CD4-positive, alpha-beta T cell treated with Interleukin-6 at 100 ng/mL for 8 hours (primary cell): ENCODE measurements around the gene MYCN.

Experiments used
- DNase-seq: peaks from one replicate; pipeline ENCODE4 v3.0.0-alpha.2; 2020; ENCODE audit warnings: mixed read lengths, low spot score

MYCN gene

DNA sequence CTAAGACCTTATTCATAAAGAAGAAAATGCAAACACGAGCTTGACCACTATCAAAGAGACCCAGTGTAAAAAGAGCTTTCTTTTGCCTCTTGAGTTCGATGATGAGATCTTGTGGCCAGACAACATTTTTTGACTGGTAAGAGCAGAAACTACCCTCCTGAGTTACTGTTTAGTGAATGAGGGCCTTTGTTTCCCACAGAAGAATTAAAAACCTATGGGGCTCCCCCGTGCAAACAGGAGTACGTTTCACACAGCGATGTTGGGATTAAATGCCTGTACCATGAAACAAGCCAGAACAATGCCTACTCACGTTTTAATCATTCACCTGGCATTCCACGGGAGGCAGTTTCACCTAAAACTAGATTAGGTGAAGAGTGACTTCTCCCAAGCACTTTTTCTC is 36.0 kb downstream of the MYCN start:
- DNase-seq, result no peak

DNA sequence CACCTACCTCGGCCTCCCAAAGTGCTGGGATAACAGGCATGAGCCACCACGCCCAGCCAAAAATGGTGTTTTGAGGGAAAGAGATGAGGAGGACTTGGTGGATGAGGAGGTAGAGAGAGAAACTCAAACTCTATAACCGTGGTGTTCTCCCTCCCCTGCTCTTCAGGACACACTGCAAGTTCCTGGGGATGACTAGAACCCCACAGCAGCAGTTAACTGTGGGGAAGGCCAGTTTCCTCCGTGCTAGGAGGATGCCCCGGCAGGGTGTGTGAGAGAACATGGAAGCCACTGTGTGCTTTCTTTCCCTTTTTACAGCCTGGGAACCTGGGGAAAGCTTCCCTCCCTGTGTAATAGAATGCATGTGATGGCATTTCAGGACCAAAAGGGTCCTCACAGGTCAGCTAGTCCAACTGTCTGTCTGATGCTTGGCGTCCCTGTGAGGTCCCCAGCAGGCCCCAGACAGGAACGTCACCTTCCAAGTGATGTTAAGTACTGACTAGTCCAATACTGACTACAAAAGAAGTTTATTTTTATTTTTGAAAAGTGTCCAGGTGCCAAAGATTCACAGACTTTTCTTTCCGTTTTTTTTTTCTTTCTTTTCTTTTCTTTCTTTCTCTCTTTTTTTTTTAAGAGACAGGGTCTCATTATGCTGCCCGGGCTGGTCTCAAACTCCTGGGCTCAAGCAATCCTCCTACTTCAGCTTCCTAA is 38.9 kb downstream of the MYCN start:
- DNase-seq, result no peak

DNA sequence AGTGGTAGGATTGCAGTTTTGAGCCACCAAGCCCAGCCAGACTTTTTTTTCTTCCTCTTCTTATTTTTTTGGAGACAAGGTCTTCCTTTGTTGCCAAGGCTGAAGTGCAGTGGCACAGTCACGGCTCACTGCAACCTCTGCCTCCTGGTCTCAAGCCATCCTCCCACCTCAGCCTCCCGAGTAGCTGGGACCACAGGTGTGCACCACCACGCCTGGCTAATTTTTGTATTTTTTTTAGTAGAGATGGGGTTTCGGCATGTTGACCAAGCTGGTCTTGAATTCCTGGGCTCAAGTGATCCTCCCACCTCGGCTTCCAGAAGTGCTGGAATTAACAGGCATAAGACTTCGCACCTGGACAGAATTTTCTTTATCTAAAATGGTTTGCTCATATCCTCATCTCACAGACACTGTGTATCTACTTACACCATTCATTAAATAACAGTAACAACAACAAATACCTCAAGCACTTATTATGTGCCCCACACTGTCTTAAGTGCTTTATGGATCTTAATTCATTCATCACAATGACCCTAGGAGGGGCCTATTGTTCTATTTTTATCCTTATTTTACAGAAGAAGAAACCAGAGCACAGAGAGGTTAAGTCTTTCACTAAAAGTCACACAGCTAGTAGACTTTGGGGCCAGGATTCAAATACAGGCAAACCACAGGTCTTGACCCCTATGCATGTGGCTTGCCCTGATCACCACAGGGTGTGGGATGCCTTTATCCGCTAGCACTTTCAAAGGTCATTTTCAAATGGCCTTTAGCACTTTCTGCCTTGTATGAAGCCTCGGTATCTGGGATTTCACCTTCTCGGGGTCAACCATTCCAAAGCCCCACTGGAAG is 39.6 kb downstream of the MYCN start:
- DNase-seq, result no peak

DNA sequence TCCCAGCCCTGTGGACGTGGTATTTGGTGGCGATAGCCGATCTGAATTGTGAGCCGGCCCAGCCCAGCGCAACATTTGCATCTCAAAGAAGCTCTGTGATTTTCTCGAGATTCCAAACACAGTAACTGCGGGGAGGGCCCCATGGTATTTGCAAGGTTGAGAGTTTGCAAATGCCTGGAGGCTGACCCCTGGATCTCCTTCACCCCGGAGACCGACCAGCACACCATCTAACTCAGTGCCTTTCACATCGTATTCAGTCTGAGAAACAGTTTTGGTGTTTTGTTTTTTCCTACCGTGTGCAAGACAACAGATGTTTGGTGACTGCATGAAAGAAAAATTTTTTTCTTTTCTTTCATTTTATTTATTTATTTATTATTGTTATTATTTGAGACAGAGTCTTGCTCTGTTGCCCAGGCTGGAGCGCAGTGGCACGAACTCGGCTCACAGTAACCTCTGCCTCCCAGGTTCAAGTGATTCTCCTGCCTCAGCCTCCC is 40.3 kb downstream of the MYCN start:
- DNase-seq, result no peak

DNA sequence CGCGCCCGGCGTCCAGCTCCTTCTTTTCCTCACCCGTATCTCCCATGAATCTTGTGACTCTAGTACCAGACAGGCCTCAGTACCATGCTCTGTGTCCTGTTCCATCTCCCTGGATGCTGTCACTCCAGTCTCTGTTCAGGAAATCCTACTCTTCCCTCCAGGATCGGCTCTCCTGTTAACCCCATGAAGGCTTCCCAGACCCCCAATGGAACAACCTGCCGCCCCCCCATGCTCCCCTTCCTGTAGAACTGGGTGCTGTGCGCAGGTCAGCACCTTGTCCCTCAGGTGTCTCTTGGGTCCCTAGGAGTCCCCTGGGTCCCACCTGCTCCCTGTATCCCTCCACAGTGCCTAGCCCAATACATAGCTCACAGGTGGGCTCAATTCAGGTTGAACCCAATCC is 41.3 kb downstream of the MYCN start:
- DNase-seq, result no peak

DNA sequence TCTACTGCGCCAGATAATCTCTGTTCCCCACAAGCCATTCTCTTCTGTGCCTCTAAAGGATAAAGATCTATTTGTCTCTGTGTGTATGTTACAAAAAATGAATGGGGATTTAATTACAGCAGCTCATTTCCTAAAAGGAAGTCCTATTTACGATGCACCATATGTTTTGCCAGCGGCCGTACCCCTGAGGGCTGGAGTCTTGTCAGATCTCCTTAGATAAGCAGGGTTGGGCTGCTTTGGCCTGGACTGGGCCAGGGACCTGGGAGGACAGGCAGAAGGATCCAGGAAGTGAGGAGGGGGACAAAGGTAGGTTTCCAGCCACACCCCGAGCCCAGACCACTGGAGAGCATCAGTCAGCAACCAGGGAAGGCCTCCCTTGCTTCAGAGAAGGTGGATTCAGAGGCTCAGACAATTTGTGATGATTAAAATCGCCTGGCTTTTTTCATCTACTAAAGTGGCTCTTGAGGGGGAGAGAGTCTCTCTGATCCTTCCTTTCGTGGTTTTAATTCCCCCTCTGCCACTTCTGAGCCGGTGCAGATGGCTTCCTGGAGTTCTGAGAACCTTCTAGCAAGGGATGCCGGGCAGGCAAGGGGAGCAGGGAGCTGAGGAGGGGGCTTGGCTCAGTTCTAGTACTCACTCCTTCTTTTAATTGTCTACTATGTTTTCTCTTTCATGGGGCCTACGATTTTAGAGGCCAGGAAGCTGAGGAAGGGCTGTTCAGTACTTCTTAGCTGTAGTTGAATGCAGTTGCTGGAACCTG is 42.1 kb downstream of the MYCN start:
- DNase-seq, result no peak

DNA sequence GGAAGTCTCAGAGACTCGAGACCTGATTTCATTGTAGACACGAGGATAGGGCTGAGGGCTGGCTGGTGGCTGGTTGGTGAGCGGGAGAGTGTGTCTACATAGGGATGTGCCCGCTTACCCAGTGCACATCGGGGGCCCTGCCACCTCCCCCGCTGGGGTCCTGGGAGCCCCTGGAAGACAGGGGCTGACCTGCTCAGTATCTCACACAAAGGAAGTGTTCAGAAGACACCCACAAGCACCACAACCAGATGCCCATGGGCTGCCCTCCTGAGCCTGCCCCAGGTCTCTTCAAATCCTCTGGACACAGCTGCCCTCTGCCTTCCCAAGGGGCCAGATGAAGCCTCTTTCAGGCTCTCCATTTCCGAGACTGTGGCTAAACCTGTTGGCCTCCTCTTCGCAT is 43.1 kb downstream of the MYCN start:
- no peak for DNase-seq

DNA sequence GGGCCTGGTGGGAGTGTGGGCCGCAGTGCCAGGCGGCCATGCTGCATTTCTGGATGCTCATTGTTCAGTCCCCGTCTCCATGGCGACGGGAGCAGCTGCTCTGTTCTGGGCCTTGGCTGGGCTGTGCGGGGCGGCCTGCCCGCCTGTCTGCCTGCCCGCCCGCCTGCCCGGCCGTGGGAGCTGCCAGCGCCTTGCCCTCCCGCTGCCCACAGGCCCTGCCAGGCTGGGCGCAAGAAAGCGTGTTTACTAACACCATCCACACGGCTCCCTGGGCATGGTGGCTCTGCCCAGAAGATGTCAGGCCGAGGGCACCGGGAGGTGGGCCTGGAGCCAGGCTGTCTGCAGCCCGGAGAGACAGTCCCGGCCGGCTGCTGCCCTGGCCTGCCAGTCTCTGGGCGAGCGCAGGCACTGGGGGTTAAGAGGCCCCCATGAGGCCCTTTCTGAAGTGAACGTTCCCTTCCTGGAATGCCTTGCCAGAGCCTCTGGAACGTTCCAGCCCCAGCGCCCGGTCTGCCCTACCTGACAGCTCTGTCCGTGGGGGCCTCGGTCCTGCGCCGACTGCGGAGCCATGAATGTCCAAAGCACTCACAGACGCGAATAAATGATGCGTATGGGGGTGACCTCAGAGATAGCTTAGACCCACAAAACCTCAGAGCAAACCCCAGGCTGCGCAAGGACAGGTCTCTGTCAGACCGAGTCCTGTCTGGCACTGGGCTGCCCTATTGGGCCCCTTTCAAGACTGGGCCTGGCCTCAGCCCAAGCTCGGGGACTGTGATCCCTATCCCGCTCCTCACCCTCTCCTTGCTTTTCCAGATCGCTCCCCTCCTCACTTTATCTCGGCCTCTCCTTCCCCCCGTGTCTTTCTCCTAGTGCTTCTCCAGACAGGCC is 44.3 kb downstream of the MYCN start:
- DNase-seq, result no peak

DNA sequence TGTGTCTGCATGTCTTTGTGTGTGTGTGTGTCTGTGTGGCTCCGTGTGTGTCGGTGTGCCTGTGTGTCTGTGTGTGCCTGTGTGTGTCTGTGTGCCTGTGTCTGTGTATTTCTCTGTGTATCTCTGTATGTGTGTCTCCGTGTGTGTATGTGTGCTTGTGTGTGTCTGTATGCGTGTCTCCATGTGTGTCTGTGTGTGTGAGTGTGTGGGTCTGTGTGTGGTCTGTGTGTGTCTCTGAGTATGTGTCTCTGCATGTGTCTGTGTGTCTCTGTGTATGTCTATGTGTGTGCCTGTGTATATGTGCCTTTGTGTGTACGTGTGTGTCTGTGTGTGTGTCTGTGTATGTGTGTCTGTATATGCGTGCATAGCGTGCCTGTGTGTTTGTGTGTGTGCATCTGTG is 45.2 kb downstream of the MYCN start:
- no peak for DNase-seq

DNA sequence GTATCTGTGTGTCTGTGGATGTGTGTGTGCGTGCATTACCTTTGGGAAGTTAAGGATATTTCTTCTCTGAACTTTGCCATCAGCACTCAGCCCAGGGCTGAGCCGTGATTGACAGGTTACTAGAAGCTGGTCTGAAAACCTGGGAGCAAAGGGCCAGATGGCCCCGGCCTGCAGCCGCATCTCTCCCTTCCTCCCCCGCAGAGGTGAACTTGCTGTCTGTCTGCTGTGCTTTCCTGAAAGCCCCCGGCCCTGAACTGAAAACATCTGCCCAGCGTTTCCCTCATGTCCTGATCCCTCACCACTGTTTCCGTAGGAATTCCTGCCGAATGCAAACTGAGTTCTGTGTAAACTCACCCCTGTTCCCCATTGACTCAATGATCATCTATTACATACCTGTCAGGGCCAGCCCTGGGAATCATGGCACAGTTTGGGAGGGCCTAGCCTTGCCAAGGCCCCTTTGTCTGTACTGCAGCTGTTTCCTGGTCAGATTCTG is 45.8 kb downstream of the MYCN start:
- DNase-seq, result no peak

DNA sequence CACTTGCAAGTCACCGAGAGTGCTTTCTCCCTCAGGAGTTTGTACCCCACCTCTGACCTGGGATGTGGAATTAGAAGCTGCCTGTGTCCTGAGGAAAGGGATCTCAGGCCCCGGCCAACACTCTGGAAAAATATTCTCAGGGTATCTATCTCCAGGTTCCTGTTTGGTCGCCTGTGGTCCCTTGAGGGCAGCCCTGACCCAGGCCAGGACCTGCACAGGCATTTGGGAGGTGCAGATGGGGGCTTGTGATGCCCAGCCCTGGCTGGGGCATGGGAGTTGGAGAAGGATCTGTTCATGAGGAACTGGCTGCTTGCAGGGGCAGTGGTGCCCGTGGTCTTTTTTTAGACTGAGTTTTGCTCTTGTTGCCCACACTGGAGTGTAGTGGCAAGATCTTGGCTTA is 46.3 kb downstream of the MYCN start:
- DNase-seq, result no peak

DNA sequence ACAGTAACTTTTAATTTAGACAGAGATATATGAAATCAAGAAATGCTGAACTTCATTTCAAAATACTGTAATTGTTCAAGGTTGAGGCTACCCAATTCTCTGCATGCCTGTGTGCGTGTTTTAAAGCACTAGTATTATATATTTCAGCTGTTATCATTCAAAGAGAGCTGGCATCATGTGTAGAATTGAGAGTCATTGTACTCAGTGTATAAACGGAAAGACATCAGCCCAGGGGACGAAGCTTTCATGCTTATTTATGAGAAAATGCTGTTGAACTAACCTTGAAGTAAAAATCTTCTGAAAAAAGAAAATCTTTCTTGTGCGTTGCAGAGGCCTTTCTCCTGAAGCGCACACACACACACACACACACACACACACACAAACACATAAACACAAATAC is 48.4 kb downstream of the MYCN start:
- no peak for DNase-seq

DNA sequence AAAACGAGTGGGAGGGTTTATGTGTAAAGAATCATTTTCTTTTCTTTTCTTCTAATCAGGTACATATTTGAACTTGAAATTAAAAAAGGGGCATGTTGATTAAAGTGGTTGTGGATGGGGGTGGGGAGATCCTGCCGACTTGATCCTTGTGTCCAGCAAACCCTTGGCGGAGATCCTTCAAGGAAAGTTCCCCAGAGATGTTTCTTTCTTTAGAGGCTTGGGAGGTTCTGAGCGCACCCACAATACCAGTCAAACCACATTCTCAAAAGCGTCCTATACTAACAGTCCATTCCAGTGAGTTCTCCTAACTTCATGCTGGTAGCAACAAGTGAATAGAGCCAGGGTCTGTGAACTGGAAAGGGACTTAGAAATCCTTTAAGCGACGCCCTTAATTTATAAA is 49.2 kb downstream of the MYCN start:
- DNase-seq, result no peak

DNA sequence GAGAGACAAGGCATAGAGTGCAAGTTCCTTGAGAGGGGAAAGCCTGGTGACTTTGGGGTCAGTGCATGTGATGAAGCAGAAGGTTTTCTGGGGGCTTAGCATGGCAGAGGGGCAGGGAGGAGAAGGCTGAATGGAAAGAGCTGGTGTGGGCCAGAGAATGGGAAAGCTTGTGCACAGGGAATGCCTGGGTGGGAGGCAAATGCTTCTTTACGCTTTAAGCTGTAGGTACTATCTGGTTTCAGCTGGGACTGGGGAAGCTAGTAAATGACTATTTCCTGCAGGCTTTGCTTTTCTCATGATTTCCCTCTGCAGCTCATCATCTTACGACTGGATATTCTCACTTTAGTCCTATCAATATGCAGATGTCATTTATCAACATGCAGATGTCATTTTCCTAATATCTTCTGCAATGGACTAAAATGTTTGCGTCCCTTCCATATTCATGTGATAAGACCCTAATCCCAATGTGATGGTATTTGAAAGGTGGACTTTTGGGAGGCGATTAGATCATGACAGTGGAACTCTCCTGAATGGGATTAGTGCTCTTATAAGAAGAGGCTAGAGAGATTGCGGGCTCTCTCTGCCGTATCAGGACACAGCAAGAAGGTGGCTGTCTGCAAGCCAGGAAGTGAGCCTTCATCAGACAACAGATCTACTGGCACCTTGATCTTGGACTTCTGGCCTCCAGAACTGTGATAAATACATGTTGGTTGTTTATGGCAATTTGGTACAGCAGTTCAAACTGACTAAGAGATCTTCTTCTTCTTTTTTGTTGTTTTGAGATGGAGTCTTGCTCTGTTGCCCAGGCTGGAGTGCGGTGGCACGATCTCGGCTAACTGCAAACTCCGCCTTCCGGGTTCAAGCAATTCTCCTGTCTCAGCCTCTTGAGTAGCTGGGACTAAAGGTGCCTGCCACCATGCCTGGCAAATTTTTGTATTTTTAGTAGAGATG is 50.1 kb downstream of the MYCN start:
- DNase-seq, result no peak

DNA sequence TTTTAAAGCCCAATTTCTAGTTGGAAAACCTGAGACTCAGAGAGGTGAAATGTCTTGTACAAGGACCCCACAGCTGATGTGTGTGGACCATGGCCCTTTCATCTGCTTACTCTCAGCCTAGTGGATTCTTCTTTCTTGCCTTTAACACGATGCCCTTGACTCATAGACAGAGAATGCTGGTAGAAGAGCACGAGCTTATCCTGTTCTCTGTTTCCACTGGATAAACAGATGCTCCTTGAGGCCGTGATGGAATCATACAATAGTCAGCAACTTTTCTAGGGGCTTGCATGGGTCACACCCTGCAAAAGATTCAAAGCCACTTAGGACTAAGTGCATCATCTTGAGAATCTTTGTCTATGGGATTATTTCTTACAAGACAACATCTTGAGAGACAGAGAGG is 50.9 kb downstream of the MYCN start:
- no peak for DNase-seq

DNA sequence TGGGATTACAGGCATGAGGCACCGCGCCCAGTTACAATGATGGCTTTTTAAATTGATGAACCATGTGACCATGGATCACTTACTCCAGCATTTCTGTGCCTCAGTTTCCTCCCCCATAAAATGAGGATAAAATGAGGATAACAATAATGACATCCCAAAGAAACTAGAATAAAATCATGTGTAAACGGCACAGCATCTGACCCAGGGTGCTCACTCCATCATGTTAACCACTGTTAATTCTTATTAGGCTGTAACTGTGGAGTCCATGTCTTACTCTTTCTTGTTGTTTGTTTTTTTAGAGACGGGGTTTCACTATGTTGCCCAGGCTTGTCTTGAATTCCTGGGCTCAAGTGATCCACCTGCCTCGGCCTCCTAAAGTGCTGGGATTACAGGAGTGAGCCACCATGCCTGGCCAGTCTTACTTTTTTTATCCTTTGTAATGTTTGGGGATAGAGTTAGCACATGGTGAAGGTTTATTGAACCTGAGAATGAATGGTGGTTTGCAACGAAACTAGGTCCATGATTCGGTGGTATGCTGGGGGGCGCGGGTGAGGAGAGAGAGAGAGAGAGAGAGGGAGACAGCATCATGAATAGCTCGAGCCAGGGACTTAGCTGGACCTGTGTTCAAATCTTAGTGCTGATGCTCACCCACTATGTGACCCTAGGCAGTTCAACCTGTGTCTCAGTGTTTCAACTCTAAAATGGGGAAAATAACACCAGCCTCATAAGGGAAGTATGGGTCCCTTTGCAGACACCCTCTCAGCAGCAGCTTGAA is 52.3 kb downstream of the MYCN start:
- DNase-seq, result no peak

DNA sequence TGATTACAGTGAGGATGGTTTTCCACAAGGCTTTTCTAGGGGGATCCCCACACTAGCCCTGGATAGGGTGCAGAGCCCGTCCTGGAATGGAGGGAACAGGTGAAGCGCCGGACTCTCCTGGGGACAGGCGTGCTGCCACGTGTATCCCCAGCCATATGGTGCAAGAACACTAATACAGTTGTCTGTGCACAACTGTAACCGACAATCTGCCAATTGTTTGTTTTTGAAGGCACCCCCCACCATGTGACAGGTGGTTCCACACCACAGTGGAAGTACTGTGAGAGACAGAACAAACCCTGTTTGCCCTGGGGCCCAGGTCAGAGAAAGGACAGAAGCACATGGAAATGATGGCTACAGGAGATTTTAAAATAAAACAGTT is 52.9 kb downstream of the MYCN start:
- DNase-seq, result no peak

DNA sequence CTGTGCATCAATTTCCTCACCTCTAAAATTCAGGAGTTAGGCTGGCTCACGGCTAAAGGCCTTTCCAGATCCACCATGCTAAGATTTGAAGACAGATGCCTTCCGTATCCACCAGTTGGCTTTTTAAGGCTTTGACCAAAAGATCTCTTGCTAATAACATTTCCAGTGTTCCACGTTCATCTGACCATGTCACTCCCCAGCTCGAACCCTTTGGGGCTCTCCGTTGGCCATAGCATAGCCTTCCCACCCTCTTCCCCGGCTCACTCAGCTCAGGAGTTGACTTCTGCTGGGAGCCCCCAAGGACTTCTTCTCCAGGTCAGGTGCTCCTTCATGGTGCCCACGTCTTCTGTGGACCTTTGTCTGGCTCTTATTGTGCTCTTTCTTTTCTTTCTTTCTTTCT is 53.3 kb downstream of the MYCN start:
- no peak for DNase-seq

DNA sequence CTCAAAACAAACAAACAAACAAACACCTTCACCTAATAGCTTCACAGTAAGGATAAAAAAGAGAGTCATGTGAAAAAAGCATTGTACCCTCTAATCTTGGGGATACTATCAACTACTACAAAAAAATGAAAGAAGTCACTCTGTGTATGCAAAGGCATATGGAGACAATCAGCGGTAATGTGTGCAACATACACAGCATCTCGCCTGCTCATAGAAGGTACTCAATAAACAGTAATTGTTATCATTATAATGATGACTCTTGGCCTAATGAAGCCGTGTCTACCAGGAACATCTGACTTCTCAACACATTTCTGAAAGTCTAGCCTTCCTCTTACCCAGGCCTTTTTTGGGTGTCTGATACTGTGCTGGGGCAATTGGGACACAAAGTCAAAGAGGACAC is 55.3 kb downstream of the MYCN start:
- no peak for DNase-seq
